Dendritic cell treated with granulocyte-macrophage colony-stimulating factor and Interleukin-4, amounts not matched to agents 40 ng/mL and 50 ng/mL, for 4 days (primary cell): ENCODE data around the gene R3HDM4.

Experiments used
- H3K27ac Mint-ChIP-seq: one replicate; pipeline ENCODE4 v1.8.0; 2022; ENCODE audit warnings: mild to moderate bottlenecking, mixed read lengths
- H3K27me3 Mint-ChIP-seq: one replicate; pipeline ENCODE4 v1.8.0; 2022; ENCODE audit warnings: mild to moderate bottlenecking, mixed read lengths
- H3K36me3 Mint-ChIP-seq: one replicate; pipeline ENCODE4 v1.8.0; 2022; ENCODE audit warnings: low read depth, mixed read lengths
- H3K4me1 Mint-ChIP-seq: one replicate; pipeline ENCODE4 v1.8.0; 2022; ENCODE audit warnings: low read depth, mixed read lengths
- H3K4me3 Mint-ChIP-seq: one replicate; pipeline ENCODE4 v1.8.0; 2022; ENCODE audit warnings: mild to moderate bottlenecking, moderate library complexity, mixed read lengths
- H3K9me3 Mint-ChIP-seq: one replicate; pipeline ENCODE4 v1.8.0; 2022; ENCODE audit warnings: mixed read lengths
- intact Hi-C: fragments of 100-400 bp; cut with micrococcal nuclease; formaldehyde crosslinking; loops from one replicate; pipeline ENCODE4 v1.15.0; 2022

The R3HDM4 gene

GRCh38 chr19:929891-930258 lies 16.9 kb upstream of the R3HDM4 start:
- intact Hi-C loops: no loop called here
- H3K4me3 Mint-ChIP-seq: no peak overlapping the region
- peak overlapping the region; percentile 17 for H3K27ac Mint-ChIP-seq
- H3K4me1 Mint-ChIP-seq: peaks cover 69% of the 10 kb centered on the region
- H3K9me3 Mint-ChIP-seq: no peaks in the 10 kb centered on the region
- peaks cover 93% of the 10 kb centered on the region for H3K36me3 Mint-ChIP-seq
- no peaks in the 10 kb centered on the region for H3K27me3 Mint-ChIP-seq

DNA sequence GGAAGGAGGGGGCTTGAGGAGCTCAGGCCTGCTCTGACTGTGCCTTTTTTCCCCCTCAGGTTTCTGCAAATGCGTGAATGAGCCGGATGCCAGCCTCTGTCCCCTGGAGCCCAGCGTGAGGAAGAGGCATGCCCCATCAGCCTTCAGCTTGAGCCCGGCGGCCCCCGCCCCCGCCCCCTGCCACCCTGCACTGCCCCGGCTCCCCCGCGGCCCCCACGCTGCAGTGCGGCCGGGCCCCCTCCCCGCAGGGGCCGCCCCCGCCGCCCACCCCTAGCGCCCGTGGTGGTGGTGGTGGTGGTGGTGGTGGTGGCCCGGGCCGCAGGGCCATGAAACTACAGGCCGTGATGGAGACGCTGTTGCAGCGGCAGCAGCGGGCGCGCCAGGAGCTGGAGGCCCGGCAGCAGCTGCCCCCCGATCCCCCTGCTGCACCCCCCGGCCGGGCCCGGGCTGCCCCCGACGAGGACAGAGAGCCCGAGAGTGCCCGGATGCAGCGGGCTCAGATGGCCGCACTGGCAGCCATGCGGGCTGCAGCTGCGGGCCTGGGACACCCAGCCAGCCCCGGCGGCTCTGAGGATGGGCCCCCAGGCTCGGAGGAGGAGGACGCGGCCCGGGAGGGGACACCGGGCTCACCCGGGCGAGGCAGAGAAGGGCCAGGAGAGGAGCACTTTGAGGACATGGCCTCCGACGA lies 16.3 kb upstream of the R3HDM4 start:
- Mint-ChIP-seq H3K36me3 (peaks cover 91% of the 10 kb centered on the region), H3K9me3 (no peaks in the 10 kb centered on the region), H3K4me3 (no peak overlapping the region), H3K27me3 (no peaks in the 10 kb centered on the region), H3K27ac (peak overlapping the region; percentile 17), H3K4me1 (peaks cover 69% of the 10 kb centered on the region)
- intact Hi-C loops: no loop called here

DNA sequence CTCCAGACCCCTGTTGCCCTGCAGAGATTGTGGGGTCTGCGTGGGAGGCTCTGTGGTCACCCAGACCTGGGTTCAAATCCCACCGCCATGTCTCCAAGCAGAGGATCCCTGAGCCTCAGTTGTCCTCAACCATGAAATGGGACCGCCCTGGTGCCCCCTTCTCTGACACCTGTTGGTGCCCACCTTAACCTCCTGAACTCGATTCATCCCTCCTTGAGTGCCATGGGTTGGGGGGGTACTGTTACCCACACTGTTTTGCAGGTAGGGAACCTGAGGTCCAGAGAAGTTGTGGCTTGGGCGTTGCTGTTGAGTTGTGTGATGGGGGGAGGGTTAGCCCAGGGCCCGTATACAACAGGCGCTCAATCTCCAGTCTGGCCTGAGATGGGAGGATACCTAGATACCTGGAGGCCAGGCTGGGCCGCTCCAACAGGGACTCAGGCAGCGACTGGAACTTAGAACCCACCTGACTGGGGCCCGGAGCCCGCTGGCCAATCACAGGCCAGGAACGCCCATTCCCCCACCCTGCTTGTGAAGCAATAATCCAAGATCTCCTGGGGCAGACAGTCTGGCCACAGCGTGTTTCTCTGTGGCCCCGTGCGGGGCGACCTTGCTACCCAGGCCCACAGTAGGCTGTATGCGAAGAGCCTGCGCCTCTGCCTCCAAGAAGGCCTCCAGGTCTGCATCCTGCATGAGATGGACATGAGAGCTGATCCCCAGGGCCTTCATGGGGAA lies 15.6 kb upstream of the R3HDM4 start:
- intact Hi-C loops: no loop called here
- H3K27me3 Mint-ChIP-seq: no peaks in the 10 kb centered on the region
- peak overlapping the region; percentile 86 for H3K4me3 Mint-ChIP-seq
- H3K9me3 Mint-ChIP-seq: no peaks in the 10 kb centered on the region
- H3K36me3 Mint-ChIP-seq: peaks cover 84% of the 10 kb centered on the region
- H3K27ac Mint-ChIP-seq: peak overlapping the region; percentile 85
- peaks cover 69% of the 10 kb centered on the region for H3K4me1 Mint-ChIP-seq

- peaks cover 76% of the 10 kb centered on the region for H3K36me3 Mint-ChIP-seq
- intact Hi-C loops: no loop called here
- peak overlapping the region; percentile 85 for H3K27ac Mint-ChIP-seq
- H3K9me3 Mint-ChIP-seq: no peaks in the 10 kb centered on the region
- peaks cover 6% of the 10 kb centered on the region for H3K27me3 Mint-ChIP-seq
- peak overlapping the region; percentile 86 for H3K4me3 Mint-ChIP-seq
- H3K4me1 Mint-ChIP-seq: peaks cover 68% of the 10 kb centered on the region
Measured at GRCh38 chr19:927780-928401, 14.9 kb upstream of the R3HDM4 start.

- intact Hi-C loops: no loop called here
- H3K9me3 Mint-ChIP-seq: no peaks in the 10 kb centered on the region
- H3K4me3 Mint-ChIP-seq: peak overlapping the region; percentile 86
- peak overlapping the region; percentile 85 for H3K27ac Mint-ChIP-seq
- H3K36me3 Mint-ChIP-seq: peaks cover 71% of the 10 kb centered on the region
- H3K4me1 Mint-ChIP-seq: peaks cover 62% of the 10 kb centered on the region
- peaks cover 6% of the 10 kb centered on the region for H3K27me3 Mint-ChIP-seq
Measured at GRCh38 chr19:927351-927779, 14.3 kb upstream of the R3HDM4 start.

DNA sequence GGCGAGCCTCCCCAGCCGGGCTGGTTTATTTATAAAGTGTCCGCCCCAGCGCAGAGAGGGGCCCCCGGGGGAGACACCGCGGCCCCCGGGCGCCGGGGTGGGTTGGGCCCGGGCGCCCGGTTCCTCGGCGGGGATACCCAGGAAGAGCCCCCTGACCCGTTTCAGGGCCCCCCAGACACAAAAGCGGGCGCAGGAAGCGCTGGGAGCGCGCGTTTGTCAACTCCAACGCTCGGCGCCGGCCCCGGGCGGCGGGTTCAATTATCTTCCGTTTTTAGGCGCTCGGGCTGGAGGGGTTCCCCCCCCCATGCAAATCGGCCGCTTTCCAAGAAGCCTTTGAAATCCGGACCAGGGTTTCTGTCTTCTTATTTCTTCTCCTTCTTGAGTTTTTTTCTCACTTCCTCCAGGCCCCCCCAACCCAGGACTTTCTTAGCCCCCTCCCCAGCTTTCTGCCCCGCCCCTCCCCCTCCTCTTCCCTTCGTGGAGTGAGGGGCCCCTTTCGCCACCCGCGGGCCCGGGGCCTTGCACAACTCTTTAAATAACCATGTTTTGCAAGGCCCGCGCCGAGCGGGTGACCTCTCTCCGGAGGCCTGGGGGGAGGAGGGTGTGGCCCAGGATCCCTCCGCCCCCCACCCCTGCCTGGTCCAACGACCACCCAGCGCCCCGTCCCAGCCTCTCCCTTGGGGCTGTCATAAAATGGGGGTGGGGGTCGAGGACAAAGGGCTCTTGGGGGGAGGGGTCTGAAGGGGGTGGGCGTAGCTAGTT lies 13.8 kb upstream of the R3HDM4 start:
- H3K27ac Mint-ChIP-seq: peak overlapping the region; percentile 85
- peaks cover 9% of the 10 kb centered on the region for H3K27me3 Mint-ChIP-seq
- peaks cover 59% of the 10 kb centered on the region for H3K4me1 Mint-ChIP-seq
- peak overlapping the region; percentile 86 for H3K4me3 Mint-ChIP-seq
- H3K9me3 Mint-ChIP-seq: no peaks in the 10 kb centered on the region
- intact Hi-C loops: no loop called here
- H3K36me3 Mint-ChIP-seq: peaks cover 65% of the 10 kb centered on the region

DNA sequence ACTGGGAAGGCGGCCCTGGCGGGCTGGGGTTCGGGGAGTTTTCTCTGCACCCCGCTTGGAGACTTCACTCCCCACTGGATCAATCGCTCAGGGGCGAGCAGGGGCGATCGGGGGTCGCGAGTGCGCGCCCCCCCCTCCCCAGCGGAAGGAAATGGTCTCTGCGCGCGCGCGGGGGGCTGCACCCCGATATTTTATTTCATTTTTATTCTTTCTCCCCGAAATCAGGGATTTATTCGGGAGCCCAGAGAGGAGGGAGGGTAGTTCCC lies 13.2 kb upstream of the R3HDM4 start:
- Mint-ChIP-seq H3K27me3 (peaks cover 12% of the 10 kb centered on the region), H3K36me3 (peaks cover 60% of the 10 kb centered on the region), H3K4me3 (peak overlapping the region; percentile 86), H3K27ac (peak overlapping the region; percentile 85), H3K4me1 (peaks cover 59% of the 10 kb centered on the region), H3K9me3 (no peaks in the 10 kb centered on the region)
- intact Hi-C loops: no loop called here

GRCh38 chr19:925526-926322 lies 12.7 kb upstream of the R3HDM4 start, which contains the start of gene ARID3A:
TSS of gene ARID3A (plus strand) at chr19:926035. CDS start at chr19:929529, 3,494 bp downstream.
- peak within 1 kb of the TSS; percentile 85 for H3K27ac Mint-ChIP-seq
- intact Hi-C loops: no loop called here
- no peaks in the 10 kb centered on the region for H3K9me3 Mint-ChIP-seq
- H3K27me3 Mint-ChIP-seq: peaks cover 17% of the 10 kb centered on the region
- H3K4me3 Mint-ChIP-seq: peak within 1 kb of the TSS; percentile 86
- peaks cover 57% of the 10 kb centered on the region for H3K4me1 Mint-ChIP-seq
- H3K36me3 Mint-ChIP-seq: peaks cover 55% of the 10 kb centered on the region

GRCh38 chr19:925087-925525 lies 12.1 kb upstream of the R3HDM4 start:
- intact Hi-C loops: no loop called here
- H3K4me3 Mint-ChIP-seq: peak overlapping the region; percentile 86
- H3K27ac Mint-ChIP-seq: peak overlapping the region; percentile 85
- peaks cover 48% of the 10 kb centered on the region for H3K36me3 Mint-ChIP-seq
- H3K27me3 Mint-ChIP-seq: peaks cover 22% of the 10 kb centered on the region
- peaks cover 52% of the 10 kb centered on the region for H3K4me1 Mint-ChIP-seq
- H3K9me3 Mint-ChIP-seq: no peaks in the 10 kb centered on the region

GRCh38 chr19:924553-925086 lies 11.6 kb upstream of the R3HDM4 start:
- Mint-ChIP-seq H3K27me3 (peaks cover 25% of the 10 kb centered on the region), H3K4me3 (peak overlapping the region; percentile 86), H3K4me1 (peaks cover 47% of the 10 kb centered on the region), H3K36me3 (peaks cover 44% of the 10 kb centered on the region), H3K9me3 (no peaks in the 10 kb centered on the region), H3K27ac (peak overlapping the region; percentile 85)
- intact Hi-C loops: no loop called here

- peak overlapping the region; percentile 51 for H3K4me3 Mint-ChIP-seq
- H3K36me3 Mint-ChIP-seq: no peaks in the 10 kb centered on the region
- peaks cover 44% of the 10 kb centered on the region for H3K4me1 Mint-ChIP-seq
- peaks cover 57% of the 10 kb centered on the region for H3K27me3 Mint-ChIP-seq
- H3K27ac Mint-ChIP-seq: no peak overlapping the region
- H3K9me3 Mint-ChIP-seq: no peaks in the 10 kb centered on the region
- intact Hi-C loops: loop anchor here (2.0 kb wide), 2 partner anchors 57 to 149 kb away; no protein-coding TSS in a partner anchor
Measured at GRCh38 chr19:920051-920864, 7.2 kb upstream of the R3HDM4 start.

- Mint-ChIP-seq H3K27me3 (peaks cover 59% of the 10 kb centered on the region), H3K36me3 (no peaks in the 10 kb centered on the region), H3K4me1 (peaks cover 46% of the 10 kb centered on the region), H3K4me3 (no peak overlapping the region), H3K27ac (no peak overlapping the region), H3K9me3 (no peaks in the 10 kb centered on the region)
- intact Hi-C loops: loop anchor here (2.0 kb wide), 2 partner anchors 57 to 149 kb away; no protein-coding TSS in a partner anchor
Measured at GRCh38 chr19:919199-920050, 6.4 kb upstream of the R3HDM4 start.
